SK-N-MC (cell line): ENCODE results near the gene RBM47.
"Not testable (repeated sequence)": the region's sequence is repeated elsewhere in the genome, so short reads cannot be mapped to it uniquely, and the experiment has no call there.

Experiments
- DNase-seq: peaks from one replicate; pipeline ENCODE4 v3.0.0-alpha.2; 2011; ENCODE audit warnings: low read depth, low spot score
- H3K27ac ChIP-seq: fragments of 200-600 bp; sonication (generic); 2 replicates; pipeline ENCODE4 v1.5.1; 2016; ENCODE audit warnings: mixed run types
- H3K36me3 ChIP-seq: fragments of 200-600 bp; sonication (generic); 2 replicates; pipeline ENCODE4 v1.6.1; 2017; ENCODE audit warnings: antibody characterized with exemption, low read length, mixed read lengths; ENCODE audit not compliant: insufficient read depth
- H3K4me3 ChIP-seq: fragments of 200-600 bp; sonication (generic); 2 replicates; pipeline ENCODE4 v1.5.1; 2016
- H3K9ac ChIP-seq: fragments of 200-600 bp; sonication (generic); 2 replicates; pipeline ENCODE4 v1.8.0; 2017; ENCODE audit warnings: mixed run types, mixed read lengths; ENCODE audit not compliant: insufficient read length
- H3K9me3 ChIP-seq: fragments of 200-600 bp; sonication (generic); 2 replicates; pipeline ENCODE4 v1.6.1; 2017; ENCODE audit warnings: low read depth, mild to moderate bottlenecking, antibody characterized with exemption, low read length, moderate library complexity, mixed read lengths
- EZH2 ChIP-seq: fragments of 200-600 bp; sonication (generic); IDR thresholded peaks from one replicate; pipeline ENCODE4 v1.6.1; 2017; ENCODE audit warnings: antibody characterized with exemption
- FOXP2 ChIP-seq: optimal IDR thresholded peaks from 2 replicates; pipeline ENCODE3; 2011; ENCODE audit warnings: mild to moderate bottlenecking, moderate library complexity; ENCODE audit not compliant: insufficient read depth; ENCODE audit errors: extremely low read length, control extremely low read depth
- POLR2AphosphoS5 ChIP-seq: IDR thresholded peaks from 2 replicates; pipeline ENCODE4 v1.6.1; 2012; ENCODE audit warnings: mild to moderate bottlenecking, low read depth, low read length, borderline replicate concordance

The RBM47 gene

DNA sequence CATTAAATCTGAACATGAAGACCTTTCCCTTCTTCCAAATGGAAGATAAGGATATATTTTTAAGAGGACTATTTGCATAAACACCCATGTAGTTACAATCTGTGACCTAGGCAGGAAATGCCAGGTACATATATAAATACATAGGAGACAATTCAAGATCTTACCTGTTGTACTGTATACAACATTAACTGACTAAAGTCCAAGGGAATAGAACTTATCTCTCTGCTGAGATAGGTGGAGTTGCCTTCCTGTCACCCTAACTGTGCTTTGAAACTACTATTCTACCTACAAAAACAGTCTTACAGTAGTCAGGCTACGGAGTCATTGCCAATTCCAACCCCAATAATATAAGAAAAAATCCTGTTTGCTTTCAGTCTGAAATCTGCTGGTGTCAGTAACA lies 188.2 kb downstream of the RBM47 start:
- H3K27ac ChIP-seq, result no peak overlapping the region
- no peak for TF ChIP-seq EZH2
- no peak for TF ChIP-seq FOXP2
- TF ChIP-seq POLR2AphosphoS5, result no peak
- no peaks in the 10 kb centered on the region for H3K9me3 ChIP-seq
- no peaks in the 10 kb centered on the region for H3K36me3 ChIP-seq
- H3K9ac ChIP-seq, result no peak overlapping the region
- H3K4me3 ChIP-seq, result no peak overlapping the region
- DNase-seq, result no peak

DNA sequence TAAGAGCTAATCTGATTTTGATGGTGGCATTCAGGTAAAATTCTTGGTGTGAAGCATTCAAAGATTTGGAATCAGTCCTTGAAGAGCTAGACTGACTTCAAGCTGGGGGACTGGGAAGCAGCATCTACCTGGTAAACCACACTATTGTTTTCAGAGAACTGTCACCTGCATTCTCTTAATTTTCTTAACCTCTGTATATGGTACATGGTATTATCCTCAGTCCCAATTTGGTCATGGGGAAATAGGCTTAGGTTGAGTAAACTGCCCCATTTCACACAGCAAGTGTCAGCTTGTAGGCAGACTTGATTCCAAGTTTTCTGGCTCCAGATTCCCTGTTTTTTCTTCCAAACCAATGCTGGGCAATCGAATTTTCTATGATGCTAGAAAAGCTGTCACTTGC lies 190.1 kb downstream of the RBM47 start:
- no peak for TF ChIP-seq POLR2AphosphoS5
- no peak for TF ChIP-seq FOXP2
- no peak for TF ChIP-seq EZH2
- H3K9me3 ChIP-seq, result no peaks in the 10 kb centered on the region
- no peak for DNase-seq
- no peak overlapping the region for H3K9ac ChIP-seq
- no peaks in the 10 kb centered on the region for H3K36me3 ChIP-seq
- H3K27ac ChIP-seq, result no peak overlapping the region
- H3K4me3 ChIP-seq, result no peak overlapping the region

DNA sequence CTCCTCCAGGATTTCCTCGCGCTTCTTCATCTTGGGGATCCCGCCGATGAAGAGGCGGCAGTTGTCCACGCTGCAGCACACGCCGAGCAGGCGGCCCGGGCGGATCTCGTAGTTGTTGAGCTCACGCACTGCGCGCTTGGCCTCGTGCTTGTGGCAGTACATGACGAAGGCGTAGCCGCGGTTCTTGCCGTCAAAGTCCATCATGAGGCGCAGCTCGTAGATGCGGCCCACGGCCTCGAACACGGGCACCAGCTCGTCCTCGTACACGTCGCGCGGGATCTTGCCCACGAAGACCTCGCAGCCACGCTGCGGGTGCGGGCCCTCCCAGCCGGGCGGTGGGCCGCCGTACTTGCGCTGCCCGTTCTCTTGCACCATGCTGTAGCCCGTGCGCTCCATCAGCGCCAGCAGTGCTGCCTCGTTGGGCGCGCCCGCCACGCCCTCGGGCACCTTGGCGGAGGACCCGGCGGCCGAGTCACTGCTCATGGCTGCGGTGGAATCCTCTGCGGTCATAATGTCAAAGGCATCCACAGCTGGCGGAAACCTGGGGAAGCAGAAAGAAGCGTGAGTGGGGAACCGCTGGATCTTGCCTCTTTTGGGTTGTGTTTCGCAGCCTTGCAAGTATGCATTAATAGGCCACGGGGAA lies 191.2 kb downstream of the RBM47 start:
- TF ChIP-seq POLR2AphosphoS5 (no peak), FOXP2 (no peak), EZH2 (no peak)
- no peaks in the 10 kb centered on the region for H3K36me3 ChIP-seq
- no peak overlapping the region for H3K4me3 ChIP-seq
- H3K9ac ChIP-seq, result no peak overlapping the region
- no peak for DNase-seq
- H3K27ac ChIP-seq, result no peak overlapping the region
- H3K9me3 ChIP-seq, result no peaks in the 10 kb centered on the region

DNA sequence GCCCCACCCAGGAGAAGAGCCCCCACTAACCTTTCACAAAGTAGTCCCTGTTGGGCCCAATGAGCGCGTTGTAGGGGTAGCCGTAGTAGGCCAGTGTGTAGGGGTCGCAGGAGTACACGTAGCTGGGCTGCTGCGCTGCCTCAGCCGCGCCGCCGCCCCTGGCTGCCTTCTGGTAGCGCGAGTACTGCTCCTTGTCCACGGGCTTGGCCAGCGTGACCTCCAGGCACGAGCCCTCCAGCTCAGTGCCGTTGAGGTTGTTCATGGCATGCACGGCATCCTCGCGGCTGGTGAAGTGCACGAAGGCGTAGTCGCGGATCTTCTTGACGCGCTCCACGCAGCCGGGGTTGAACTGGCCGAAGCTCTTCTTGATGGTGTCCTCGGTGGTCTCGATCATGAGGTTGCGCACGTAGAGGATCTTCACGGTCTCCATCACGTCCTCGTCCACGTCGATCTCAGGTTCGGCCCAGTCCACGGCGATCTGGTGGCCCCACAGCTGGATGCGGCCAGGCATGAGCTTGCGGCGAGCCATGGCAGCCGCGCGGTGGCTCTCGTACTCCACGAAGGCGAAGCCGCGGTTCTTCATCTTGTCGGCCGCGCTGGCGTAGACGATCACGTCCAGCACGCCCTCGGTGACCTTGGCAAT lies 191.8 kb downstream of the RBM47 start:
- Histone ChIP-seq H3K27ac (no peak overlapping the region), H3K9me3 (no peaks in the 10 kb centered on the region), H3K36me3 (no peaks in the 10 kb centered on the region), H3K9ac (no peak overlapping the region), H3K4me3 (no peak overlapping the region)
- DNase-seq, result no peak
- no peak for TF ChIP-seq POLR2AphosphoS5
- TF ChIP-seq FOXP2, result no peak
- TF ChIP-seq EZH2, result no peak

DNA sequence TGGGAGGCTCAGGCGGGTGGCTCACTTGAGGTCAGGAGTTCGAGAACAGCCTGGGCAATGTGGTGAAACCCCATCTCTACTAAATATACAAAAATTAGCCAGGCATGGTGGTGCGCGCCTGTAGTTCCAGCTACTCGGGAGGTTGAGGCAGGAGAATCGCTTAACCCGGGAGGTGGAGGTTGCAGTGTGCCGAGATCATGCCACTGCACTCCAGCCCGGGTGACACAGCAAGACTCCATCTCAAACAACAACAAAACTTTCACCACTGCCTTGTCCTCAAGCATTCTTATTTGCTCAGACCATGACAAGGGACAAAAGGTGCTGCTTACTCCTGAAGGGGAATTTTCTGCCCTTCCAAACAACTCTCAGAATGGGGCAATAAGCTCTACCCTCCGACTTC lies 194.4 kb downstream of the RBM47 start:
- H3K36me3 ChIP-seq, H3K9me3 ChIP-seq, DNase-seq, H3K27ac ChIP-seq, H3K4me3 ChIP-seq, H3K9ac ChIP-seq: not testable (repeated sequence)

DNA sequence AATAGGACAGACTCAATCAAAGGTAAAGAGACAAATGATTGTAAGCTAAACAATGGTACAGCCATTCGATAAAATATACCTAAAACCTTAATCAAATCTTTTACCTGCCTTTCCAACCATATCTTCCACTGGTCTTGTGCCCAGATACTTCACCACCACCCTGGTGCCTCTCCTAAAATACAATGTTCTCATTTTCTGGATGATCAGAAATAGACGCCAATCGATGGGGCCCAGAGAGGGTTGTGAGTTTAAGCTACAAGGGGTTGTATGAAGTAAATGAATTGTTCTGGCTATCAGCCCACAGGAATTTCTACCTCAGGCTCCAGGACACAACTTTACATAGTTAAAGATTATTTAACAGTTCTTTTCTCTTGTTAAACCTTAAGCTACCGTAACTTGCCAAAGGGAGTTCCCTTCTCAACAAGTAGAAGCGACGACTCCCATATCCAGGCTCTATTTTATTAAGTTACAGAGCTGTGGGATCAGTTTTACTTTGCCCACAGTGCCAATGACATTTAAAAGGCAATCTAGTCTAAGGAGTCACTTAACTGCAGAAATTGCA lies 195.5 kb downstream of the RBM47 start:
- Histone ChIP-seq H3K4me3 (no peak overlapping the region), H3K27ac (no peak overlapping the region), H3K9ac (no peak overlapping the region), H3K36me3 (no peaks in the 10 kb centered on the region), H3K9me3 (no peaks in the 10 kb centered on the region)
- DNase-seq, result no peak
- TF ChIP-seq FOXP2 (no peak), EZH2 (no peak), POLR2AphosphoS5 (no peak)

DNA sequence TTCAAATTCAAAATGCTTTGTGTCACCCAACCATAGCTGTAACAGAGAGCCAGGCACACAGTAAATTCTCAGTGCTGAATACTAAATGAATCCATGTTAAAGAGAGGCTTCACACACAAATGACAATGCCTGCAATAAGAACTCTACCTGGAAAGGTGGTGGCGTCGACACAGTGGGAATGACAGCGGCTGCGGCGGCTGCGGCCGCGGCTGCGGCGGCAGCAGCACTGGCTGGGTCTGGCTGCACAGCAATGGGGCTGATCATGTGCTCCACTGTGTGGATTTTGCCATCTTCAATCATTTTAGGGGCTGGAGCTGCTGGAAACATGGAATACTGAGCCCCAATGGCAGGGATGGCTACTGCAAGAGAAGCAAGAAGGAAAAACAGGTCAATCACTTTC lies 197.2 kb downstream of the RBM47 start:
- TF ChIP-seq FOXP2 (no peak), POLR2AphosphoS5 (no peak), EZH2 (no peak)
- Histone ChIP-seq H3K4me3 (no peak overlapping the region), H3K27ac (no peak overlapping the region), H3K9me3 (no peaks in the 10 kb centered on the region), H3K36me3 (no peaks in the 10 kb centered on the region), H3K9ac (no peak overlapping the region)
- DNase-seq, result no peak

DNA sequence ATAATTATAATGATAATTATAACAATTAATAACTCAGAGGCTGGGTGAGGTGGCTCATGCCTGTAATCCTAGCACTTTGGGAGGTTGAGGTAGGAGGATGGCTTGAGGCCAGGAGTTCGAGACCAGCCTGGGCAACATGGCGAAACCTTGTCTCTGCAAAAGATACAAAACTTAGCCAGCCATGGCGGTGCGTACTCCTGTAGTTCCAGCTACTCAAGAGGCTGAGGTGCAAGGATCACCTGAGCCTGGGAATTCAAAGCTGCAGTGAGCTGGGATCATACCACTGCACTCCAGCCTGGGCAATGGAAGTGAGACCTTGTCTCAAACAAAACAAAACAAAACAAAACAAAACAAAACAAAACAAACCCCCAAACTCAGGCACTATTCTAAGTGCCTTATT lies 201.8 kb downstream of the RBM47 start:
- not testable (repeated sequence) for DNase-seq

DNA sequence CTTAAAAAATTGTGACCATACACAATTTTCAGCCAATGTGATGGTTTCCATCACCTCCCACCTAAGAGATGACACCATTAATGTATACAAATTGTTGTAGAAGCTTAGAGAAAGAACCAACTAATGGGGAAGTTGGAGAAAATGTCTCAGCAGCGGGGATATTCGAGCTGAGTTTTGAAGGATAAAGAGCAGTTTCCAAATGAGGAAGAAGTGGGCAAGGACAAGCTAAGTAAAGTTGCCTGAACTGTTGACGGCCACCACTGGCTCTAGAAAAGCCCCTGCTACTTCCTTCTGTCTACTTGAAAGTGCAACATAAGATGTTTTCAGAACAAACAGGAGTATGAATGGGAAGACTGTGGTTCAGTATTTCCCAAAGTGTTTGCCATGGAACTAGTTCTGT lies 202.5 kb downstream of the RBM47 start:
- Histone ChIP-seq H3K27ac (no peak overlapping the region), H3K36me3 (no peaks in the 10 kb centered on the region), H3K4me3 (no peak overlapping the region), H3K9ac (no peak overlapping the region), H3K9me3 (no peaks in the 10 kb centered on the region)
- DNase-seq, result no peak
- TF ChIP-seq FOXP2, result no peak
- TF ChIP-seq POLR2AphosphoS5, result no peak
- TF ChIP-seq EZH2, result no peak

More for the DNA sequence above, 201.8 kb downstream of the RBM47 start:
- H3K36me3 ChIP-seq, H3K27ac ChIP-seq, H3K9ac ChIP-seq, H3K9me3 ChIP-seq, H3K4me3 ChIP-seq: not testable (repeated sequence)
